Measurements from ENCODE around the gene TRMT10A.

GRCh38 chr4:99573735-99574368, 10.0 kb upstream of the TRMT10A start:
- TF ChIP-seq, protein P1, sequence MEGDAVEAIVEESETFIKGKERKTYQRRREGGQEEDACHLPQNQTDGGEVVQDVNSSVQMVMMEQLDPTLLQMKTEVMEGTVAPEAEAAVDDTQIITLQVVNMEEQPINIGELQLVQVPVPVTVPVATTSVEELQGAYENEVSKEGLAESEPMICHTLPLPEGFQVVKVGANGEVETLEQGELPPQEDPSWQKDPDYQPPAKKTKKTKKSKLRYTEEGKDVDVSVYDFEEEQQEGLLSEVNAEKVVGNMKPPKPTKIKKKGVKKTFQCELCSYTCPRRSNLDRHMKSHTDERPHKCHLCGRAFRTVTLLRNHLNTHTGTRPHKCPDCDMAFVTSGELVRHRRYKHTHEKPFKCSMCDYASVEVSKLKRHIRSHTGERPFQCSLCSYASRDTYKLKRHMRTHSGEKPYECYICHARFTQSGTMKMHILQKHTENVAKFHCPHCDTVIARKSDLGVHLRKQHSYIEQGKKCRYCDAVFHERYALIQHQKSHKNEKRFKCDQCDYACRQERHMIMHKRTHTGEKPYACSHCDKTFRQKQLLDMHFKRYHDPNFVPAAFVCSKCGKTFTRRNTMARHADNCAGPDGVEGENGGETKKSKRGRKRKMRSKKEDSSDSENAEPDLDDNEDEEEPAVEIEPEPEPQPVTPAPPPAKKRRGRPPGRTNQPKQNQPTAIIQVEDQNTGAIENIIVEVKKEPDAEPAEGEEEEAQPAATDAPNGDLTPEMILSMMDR (IDR thresholded peaks at IDR 0.05), result no peak
- TF ChIP-seq POLR2A (IDR thresholded peaks at IDR 0.05) (no peak), EP300 (IDR thresholded peaks at IDR 0.05) (no peak)
